ENCODE data around the gene SUSD6.

The SUSD6 gene

GRCh38 chr14:69672356-69672755 lies 61.0 kb downstream of the SUSD6 start:
- no peak for DNase-seq (ENCODE audit: low spot score)

GRCh38 chr14:69673104-69673503 lies 61.7 kb downstream of the SUSD6 start:
- DNase-seq (ENCODE audit: low spot score): no peak

GRCh38 chr14:69673578-69674305 lies 62.3 kb downstream of the SUSD6 start:
- DNase-seq (ENCODE audit: low spot score): no peak

GRCh38 chr14:69674546-69675244 lies 63.3 kb downstream of the SUSD6 start:
- DNase-seq (ENCODE audit: low spot score): no peak

- DNase-seq (ENCODE audit: low spot score): no peak
Measured at GRCh38 chr14:69675245-69675583, 63.8 kb downstream of the SUSD6 start.

- no peak for DNase-seq (ENCODE audit: low spot score)
Measured at GRCh38 chr14:69675877-69676416, 64.6 kb downstream of the SUSD6 start.

- DNase-seq (ENCODE audit: low spot score): no peak
Measured at GRCh38 chr14:69676723-69677122, 65.3 kb downstream of the SUSD6 start.

- no peak for DNase-seq (ENCODE audit: low spot score)
Measured at GRCh38 chr14:69680297-69680696, 68.9 kb downstream of the SUSD6 start.

- no peak for DNase-seq (ENCODE audit: low spot score)
Measured at GRCh38 chr14:69682136-69682535, 70.7 kb downstream of the SUSD6 start.

GRCh38 chr14:69682621-69683263 lies 71.3 kb downstream of the SUSD6 start:
- DNase-seq (ENCODE audit: low spot score): no peak

- no peak for DNase-seq (ENCODE audit: low spot score)
Measured at GRCh38 chr14:69683971-69684370, 72.6 kb downstream of the SUSD6 start.

GRCh38 chr14:69684461-69685217 lies 73.2 kb downstream of the SUSD6 start:
- no peak for DNase-seq (ENCODE audit: low spot score)

- DNase-seq (ENCODE audit: low spot score): no peak
Measured at GRCh38 chr14:69685218-69685616, 73.8 kb downstream of the SUSD6 start.

GRCh38 chr14:69685716-69686115 lies 74.3 kb downstream of the SUSD6 start:
- peak; percentile 61 for DNase-seq (ENCODE audit: low spot score)

- DNase-seq (ENCODE audit: low spot score): no peak
Measured at GRCh38 chr14:69687606-69688298, 76.4 kb downstream of the SUSD6 start.

GRCh38 chr14:69688299-69688649 lies 76.9 kb downstream of the SUSD6 start:
- peak; percentile 83 for DNase-seq (ENCODE audit: low spot score)

GRCh38 chr14:69690042-69690441 lies 78.6 kb downstream of the SUSD6 start:
- no peak for DNase-seq (ENCODE audit: low spot score)

GRCh38 chr14:69692594-69692993 lies 81.2 kb downstream of the SUSD6 start:
- no peak for DNase-seq (ENCODE audit: low spot score)

- no peak for DNase-seq (ENCODE audit: low spot score)
Measured at GRCh38 chr14:69693145-69693544, 81.7 kb downstream of the SUSD6 start.

- no peak for DNase-seq (ENCODE audit: low spot score)
Measured at GRCh38 chr14:69693801-69694729, 82.7 kb downstream of the SUSD6 start.

All from putamen (tissue), 1 donor.